Duodenal mucosa (tissue), 2 donors: ENCODE measurements around the gene RALA.

ENCODE experiments used
- H3K27ac ChIP-seq: one replicate; pipeline ENCODE4 v1.7.0; 2013; ENCODE audit warnings: low read depth, low read length
- H3K27me3 ChIP-seq, 2 donors: one replicate each; pipeline ENCODE4 v1.7.0; 2013; ENCODE audit warnings: low read length in 2 of 2, control low read depth in 1 of 2; ENCODE audit not compliant: insufficient read depth in 2 of 2, control insufficient read depth in 1 of 2
- H3K36me3 ChIP-seq, 2 donors: one replicate each; pipeline ENCODE4 v1.7.0; 2013; ENCODE audit warnings: low read length in 2 of 2, control low read depth in 1 of 2; ENCODE audit not compliant: insufficient read depth in 2 of 2, control insufficient read depth in 1 of 2
- H3K4me1 ChIP-seq, 2 donors: one replicate each; pipeline ENCODE4 v1.7.0; 2013; ENCODE audit warnings: low read length in 2 of 2, control low read depth in 1 of 2; ENCODE audit not compliant: insufficient read depth in 2 of 2, control insufficient read depth in 1 of 2
- H3K4me3 ChIP-seq, 2 donors: one replicate each; pipeline ENCODE4 v1.7.0; 2013; ENCODE audit warnings: low read length in 2 of 2, low read depth in 1 of 2
- H3K9ac ChIP-seq, 2 donors: one replicate each; pipeline ENCODE4 v1.7.0; 2013; ENCODE audit warnings: low read length in 2 of 2, low read depth in 1 of 2
- H3K9me3 ChIP-seq, 2 donors: one replicate each; pipeline ENCODE4 v1.7.0; 2013; ENCODE audit warnings: low read length in 2 of 2, control low read depth in 1 of 2; ENCODE audit not compliant: control insufficient read depth in 1 of 2

RALA gene

GRCh38 chr7:39695852-39696586 is 72.6 kb downstream of the RALA start:
- Histone ChIP-seq H3K9me3 (no peaks in the 10 kb centered on the region), H3K4me1 (no peaks in the 10 kb centered on the region), H3K9ac (no peak overlapping the region), H3K36me3 (peaks cover 14 to 52% of the 10 kb centered on the region in 2 donors), H3K27ac (no peak overlapping the region), H3K27me3 (no peaks in the 10 kb centered on the region), H3K4me3 (no peak overlapping the region)

- Histone ChIP-seq H3K27me3 (no peaks in the 10 kb centered on the region), H3K4me1 (no peaks in the 10 kb centered on the region), H3K36me3 (peaks cover 14 to 53% of the 10 kb centered on the region in 2 donors), H3K9me3 (no peaks in the 10 kb centered on the region), H3K4me3 (no peak overlapping the region), H3K9ac (no peak overlapping the region), H3K27ac (no peak overlapping the region)
Measured at GRCh38 chr7:39696631-39697030, 73.3 kb downstream of the RALA start.

- H3K4me1 ChIP-seq = no peaks in the 10 kb centered on the region
- no peak overlapping the region for H3K4me3 ChIP-seq
- no peaks in the 10 kb centered on the region for H3K27me3 ChIP-seq
- H3K9ac ChIP-seq = no peak overlapping the region
- no peaks in the 10 kb centered on the region for H3K9me3 ChIP-seq
- H3K27ac ChIP-seq = no peak overlapping the region
- peaks cover 9 to 47% of the 10 kb centered on the region in 2 donors for H3K36me3 ChIP-seq
Measured at GRCh38 chr7:39697483-39697882, 74.1 kb downstream of the RALA start.

- Histone ChIP-seq H3K27ac (no peak overlapping the region), H3K9ac (no peak overlapping the region)
Measured at GRCh38 chr7:39700165-39700564, 76.8 kb downstream of the RALA start.

GRCh38 chr7:39700932-39701331 is 77.6 kb downstream of the RALA start:
- Histone ChIP-seq H3K27me3 (no peaks in the 10 kb centered on the region), H3K36me3 (peaks cover 5 to 42% of the 10 kb centered on the region in 2 donors), H3K4me3 (no peak overlapping the region), H3K9me3 (no peaks in the 10 kb centered on the region), H3K4me1 (no peaks in the 10 kb centered on the region), H3K9ac (no peak overlapping the region), H3K27ac (no peak overlapping the region)

More at GRCh38 chr7:39700165-39700564, 76.8 kb downstream of the RALA start:
- no peaks in the 10 kb centered on the region for H3K9me3 ChIP-seq
- peaks cover 5 to 42% of the 10 kb centered on the region in 2 donors for H3K36me3 ChIP-seq
- no peak overlapping the region for H3K4me3 ChIP-seq
- no peaks in the 10 kb centered on the region for H3K27me3 ChIP-seq
- no peaks in the 10 kb centered on the region for H3K4me1 ChIP-seq

- H3K27ac ChIP-seq = no peak overlapping the region
- H3K27me3 ChIP-seq = no peaks in the 10 kb centered on the region
- no peak overlapping the region for H3K4me3 ChIP-seq
- no peaks in the 10 kb centered on the region for H3K9me3 ChIP-seq
- H3K9ac ChIP-seq = no peak overlapping the region
- H3K36me3 ChIP-seq = peaks cover 0 to 35% of the 10 kb centered on the region in 2 donors
- no peaks in the 10 kb centered on the region for H3K4me1 ChIP-seq
Measured at GRCh38 chr7:39702133-39702532, 78.8 kb downstream of the RALA start.

GRCh38 chr7:39703144-39703543 is 79.8 kb downstream of the RALA start:
- Histone ChIP-seq H3K9ac (no peak overlapping the region), H3K4me1 (no peaks in the 10 kb centered on the region), H3K4me3 (no peak overlapping the region), H3K27me3 (no peaks in the 10 kb centered on the region), H3K36me3 (peaks cover 0 to 37% of the 10 kb centered on the region in 2 donors), H3K27ac (no peak overlapping the region), H3K9me3 (no peaks in the 10 kb centered on the region)

- no peak overlapping the region for H3K27ac ChIP-seq
- H3K36me3 ChIP-seq = peaks cover 0 to 15% of the 10 kb centered on the region in 2 donors
- H3K4me3 ChIP-seq = no peak overlapping the region
- peaks cover 4 to 5% of the 10 kb centered on the region in 2 donors for H3K9me3 ChIP-seq
- H3K9ac ChIP-seq = no peak overlapping the region
- H3K27me3 ChIP-seq = no peaks in the 10 kb centered on the region
- H3K4me1 ChIP-seq = no peaks in the 10 kb centered on the region
Measured at GRCh38 chr7:39709029-39709428, 85.7 kb downstream of the RALA start.

GRCh38 chr7:39709768-39710311 is 86.5 kb downstream of the RALA start:
- Histone ChIP-seq H3K27ac (no peak overlapping the region), H3K9ac (no peak overlapping the region), H3K27me3 (no peaks in the 10 kb centered on the region), H3K36me3 (peaks cover 0 to 15% of the 10 kb centered on the region in 2 donors), H3K4me3 (no peak overlapping the region), H3K4me1 (no peaks in the 10 kb centered on the region), H3K9me3 (peaks cover 11 to 13% of the 10 kb centered on the region in 2 donors)

- no peaks in the 10 kb centered on the region for H3K27me3 ChIP-seq
- no peaks in the 10 kb centered on the region for H3K4me1 ChIP-seq
- H3K9me3 ChIP-seq = peaks cover 14 to 22% of the 10 kb centered on the region in 2 donors
- H3K9ac ChIP-seq = no peak overlapping the region
- H3K4me3 ChIP-seq = no peak overlapping the region
- H3K36me3 ChIP-seq = peaks cover 0 to 3% of the 10 kb centered on the region in 2 donors
- H3K27ac ChIP-seq = no peak overlapping the region
Measured at GRCh38 chr7:39712751-39713150, 89.4 kb downstream of the RALA start.
